Upper lobe of right lung (tissue), 1 donor: ENCODE results near the gene RBM17. TPM values are rescaled to one million over a fixed set of nuclear protein-coding genes. Genes with fewer than 3 reads are reported as not detected.
A peak's percentile ranks its signal among the peaks of the same experiment; 100 is the strongest.

ENCODE experiments used
- ATAC-seq: fragments of 200-7000 bp; cut with Tn5 transposase; one replicate; pipeline ENCODE4 v1.9.1; 2020; ENCODE audit warnings: mild to moderate bottlenecking, moderate library complexity
- DNase-seq: peaks from one replicate; pipeline ENCODE4 v3.0.0-alpha.2; 2020
- H3K27ac ChIP-seq: fragments of 200-600 bp; one replicate; pipeline ENCODE4 v1.8.0; 2022
- H3K27me3 ChIP-seq: fragments of 200-600 bp; one replicate; pipeline ENCODE4 v1.8.0; 2022; ENCODE audit warnings: mild to moderate bottlenecking
- H3K36me3 ChIP-seq: fragments of 200-600 bp; one replicate; pipeline ENCODE4 v1.8.0; 2022
- H3K4me1 ChIP-seq: fragments of 200-600 bp; one replicate; pipeline ENCODE4 v1.8.0; 2022
- H3K4me3 ChIP-seq: fragments of 200-600 bp; one replicate; pipeline ENCODE4 v1.8.0; 2022; ENCODE audit warnings: mild to moderate bottlenecking
- H3K9me3 ChIP-seq: fragments of 200-600 bp; one replicate; pipeline ENCODE4 v1.8.0; 2022
- intact Hi-C: fragments of 100-400 bp; cut with DNase I; formaldehyde crosslinking; loops from one replicate; pipeline ENCODE4 v1.11.0; 2022
- total RNA-seq: library from RNA; stranded (reverse); fragmentation: NEBNext Ultra II Directional; extraction: Animal tissue kit (Norgen Biotek cat#: 25700); gene quantifications from one replicate; pipeline ENCODE4 v1.2.1, GENCODE V29; 2021
- TF ChIP-seq, protein P1 (sequence below): fragments of 200-600 bp; IDR thresholded peaks from one replicate; pipeline ENCODE4 v1.8.0; 2022; ENCODE audit warnings: antibody characterized with exemption
- donor health status: DM: no; HTN: yes; CAD: no; lungs with severe emphysema.

The RBM17 gene
- total RNA-seq, 1 donor from 2014 or later = 92.5 TPM

DNA sequence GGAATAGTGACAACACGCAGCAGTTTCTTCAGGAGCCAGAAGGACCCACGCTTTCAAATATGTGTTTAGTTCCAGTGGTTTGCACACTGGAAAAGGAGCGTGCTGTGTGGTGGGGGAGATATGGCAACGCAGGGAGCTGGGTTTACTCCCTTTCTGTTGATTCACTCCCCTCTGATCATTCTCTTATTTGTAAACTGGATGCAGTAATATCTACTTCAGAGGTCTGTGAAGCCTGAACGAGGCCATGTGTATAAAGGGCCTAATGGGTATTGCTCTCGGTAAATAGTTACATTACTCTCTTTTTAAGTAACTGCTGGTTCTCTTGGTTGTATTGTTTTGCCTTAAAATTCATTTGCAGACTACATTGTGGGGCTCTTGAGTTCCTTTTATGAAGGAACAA is 19.2 kb downstream of the RBM17 start:
- intact Hi-C loops = no loop called here
- ATAC-seq = no peak
- DNase-seq = no peak
- Histone ChIP-seq H3K27ac (no peak overlapping the region), H3K4me1 (no peaks in the 10 kb centered on the region), H3K4me3 (no peak overlapping the region), H3K9me3 (no peaks in the 10 kb centered on the region), H3K27me3 (no peaks in the 10 kb centered on the region), H3K36me3 (peaks cover 83% of the 10 kb centered on the region)
- TF ChIP-seq, protein P1, sequence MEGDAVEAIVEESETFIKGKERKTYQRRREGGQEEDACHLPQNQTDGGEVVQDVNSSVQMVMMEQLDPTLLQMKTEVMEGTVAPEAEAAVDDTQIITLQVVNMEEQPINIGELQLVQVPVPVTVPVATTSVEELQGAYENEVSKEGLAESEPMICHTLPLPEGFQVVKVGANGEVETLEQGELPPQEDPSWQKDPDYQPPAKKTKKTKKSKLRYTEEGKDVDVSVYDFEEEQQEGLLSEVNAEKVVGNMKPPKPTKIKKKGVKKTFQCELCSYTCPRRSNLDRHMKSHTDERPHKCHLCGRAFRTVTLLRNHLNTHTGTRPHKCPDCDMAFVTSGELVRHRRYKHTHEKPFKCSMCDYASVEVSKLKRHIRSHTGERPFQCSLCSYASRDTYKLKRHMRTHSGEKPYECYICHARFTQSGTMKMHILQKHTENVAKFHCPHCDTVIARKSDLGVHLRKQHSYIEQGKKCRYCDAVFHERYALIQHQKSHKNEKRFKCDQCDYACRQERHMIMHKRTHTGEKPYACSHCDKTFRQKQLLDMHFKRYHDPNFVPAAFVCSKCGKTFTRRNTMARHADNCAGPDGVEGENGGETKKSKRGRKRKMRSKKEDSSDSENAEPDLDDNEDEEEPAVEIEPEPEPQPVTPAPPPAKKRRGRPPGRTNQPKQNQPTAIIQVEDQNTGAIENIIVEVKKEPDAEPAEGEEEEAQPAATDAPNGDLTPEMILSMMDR = no peak

DNA sequence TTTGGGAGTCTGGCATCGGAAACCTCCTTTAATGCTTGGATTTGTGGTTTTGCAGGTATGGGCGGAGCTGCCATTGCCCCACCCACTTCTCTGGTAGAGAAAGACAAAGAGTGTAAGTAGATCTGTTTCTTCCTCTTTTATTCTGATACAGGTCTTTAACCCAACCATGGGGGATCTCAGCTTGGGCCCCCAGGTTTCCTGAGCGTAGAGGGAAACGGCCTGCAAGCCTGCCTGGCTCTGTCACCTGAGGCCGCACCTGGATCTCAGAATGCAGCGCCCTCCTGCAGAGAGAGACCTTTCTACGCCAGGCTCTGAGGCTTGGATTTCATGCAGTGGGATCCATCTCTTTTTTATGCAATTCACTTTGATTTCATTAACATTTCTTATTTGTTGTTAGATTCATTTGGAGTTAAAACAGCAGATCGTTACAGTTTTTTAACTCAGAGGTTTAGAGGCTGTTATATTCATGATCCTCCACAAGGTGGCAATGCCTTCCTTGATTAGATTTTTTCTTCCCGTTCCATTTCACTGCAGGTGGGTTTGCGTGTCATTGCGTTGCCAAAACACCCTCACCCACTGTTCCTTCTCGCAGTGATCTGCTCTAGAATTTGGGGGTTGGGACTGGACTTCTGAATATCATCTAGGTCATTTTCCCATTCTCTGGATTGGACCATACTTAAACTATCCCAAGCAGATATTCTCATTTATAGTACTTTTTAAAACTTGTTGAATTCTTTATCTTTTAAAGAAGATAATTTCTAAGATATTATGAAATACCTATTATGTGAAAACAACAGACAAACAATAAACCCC is 20.0 kb downstream of the RBM17 start:
- H3K9me3 ChIP-seq = no peaks in the 10 kb centered on the region
- TF ChIP-seq, protein P1 = peak; percentile 75
- intact Hi-C loops = no loop called here
- ATAC-seq (peak; percentile 78), DNase-seq (no peak)
- H3K4me3 ChIP-seq = no peak overlapping the region
- H3K4me1 ChIP-seq = no peaks in the 10 kb centered on the region
- peaks cover 91% of the 10 kb centered on the region for H3K36me3 ChIP-seq
- no peaks in the 10 kb centered on the region for H3K27me3 ChIP-seq
- no peak overlapping the region for H3K27ac ChIP-seq

DNA sequence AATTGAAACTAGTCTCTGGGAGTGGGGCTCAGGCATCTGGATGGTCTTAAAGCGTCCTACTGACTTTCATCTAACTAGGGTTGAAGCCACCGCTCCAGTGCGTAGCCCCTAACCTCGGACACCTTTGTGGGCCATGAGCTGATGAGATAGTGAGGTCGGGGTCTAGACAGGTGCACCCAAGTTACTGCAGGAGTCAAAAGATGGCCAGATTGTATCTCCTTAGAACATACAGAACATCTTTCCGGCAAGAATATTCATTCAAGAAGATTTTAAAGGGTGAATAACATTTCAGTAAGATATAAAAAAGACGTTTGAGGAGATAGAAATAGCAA is 20.6 kb downstream of the RBM17 start:
- Histone ChIP-seq H3K36me3 (peaks cover 96% of the 10 kb centered on the region), H3K4me3 (no peak overlapping the region), H3K9me3 (no peaks in the 10 kb centered on the region), H3K27me3 (no peaks in the 10 kb centered on the region), H3K4me1 (no peaks in the 10 kb centered on the region), H3K27ac (no peak overlapping the region)
- DNase-seq (no peak), ATAC-seq (no peak)
- TF ChIP-seq, protein P1 = no peak
- intact Hi-C loops = no loop called here

DNA sequence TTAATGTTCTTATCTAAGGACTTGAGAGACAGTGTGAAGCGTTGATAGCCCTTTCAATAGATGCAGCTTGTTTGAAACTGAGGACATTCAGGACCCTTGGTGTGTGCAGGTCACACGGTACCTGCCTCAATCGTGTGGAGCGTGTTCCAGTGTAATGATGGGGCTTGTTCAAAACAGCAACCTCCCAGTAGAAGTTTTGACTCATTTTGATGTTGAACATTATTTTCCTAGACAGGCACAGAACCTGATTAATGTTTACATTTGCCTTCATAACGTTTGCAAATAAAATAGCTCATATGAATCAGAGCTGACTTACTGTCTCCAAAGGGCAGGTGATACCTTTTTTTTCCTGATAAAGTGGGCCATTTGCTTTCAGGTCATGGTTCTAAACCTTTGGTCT is 21.3 kb downstream of the RBM17 start:
- H3K36me3 ChIP-seq = peaks cover 99% of the 10 kb centered on the region
- H3K4me1 ChIP-seq = peaks cover 6% of the 10 kb centered on the region
- intact Hi-C loops = loop anchor here (5.0 kb wide), 1 partner anchor 297 kb away; no protein-coding TSS in a partner anchor

DNA sequence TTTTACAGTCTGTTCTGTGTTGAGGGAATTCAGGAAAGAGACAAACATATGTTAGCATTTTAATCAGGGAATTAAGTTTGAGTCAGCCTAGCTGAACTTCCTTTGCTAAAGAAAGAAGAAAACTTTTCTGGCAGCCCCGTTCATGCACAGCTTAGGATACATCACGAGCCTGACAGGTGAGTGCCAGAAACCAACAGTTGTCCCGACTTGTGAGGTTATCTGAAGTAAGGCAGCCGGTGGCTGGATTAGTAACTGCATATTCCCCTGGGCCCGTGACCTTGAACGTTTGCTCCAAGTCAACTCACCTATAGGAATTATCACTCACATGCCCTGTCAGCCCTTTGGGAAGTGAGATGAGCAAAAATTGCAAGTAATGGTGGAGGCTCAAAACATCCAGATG is 24.1 kb downstream of the RBM17 start:
- TF ChIP-seq, protein P1 = no peak
- Histone ChIP-seq H3K36me3 (peaks cover 88% of the 10 kb centered on the region), H3K4me1 (peaks cover 6% of the 10 kb centered on the region), H3K9me3 (no peaks in the 10 kb centered on the region), H3K4me3 (no peak overlapping the region), H3K27ac (no peak overlapping the region), H3K27me3 (no peaks in the 10 kb centered on the region)
- no peak for ATAC-seq
- intact Hi-C loops = loop anchor here (5.0 kb wide), 1 partner anchor 294 kb away; no protein-coding TSS in a partner anchor
- no peak for DNase-seq

More for the DNA sequence above, 21.3 kb downstream of the RBM17 start:
- no peak for ATAC-seq
- no peak for DNase-seq
- no peaks in the 10 kb centered on the region for H3K9me3 ChIP-seq
- no peaks in the 10 kb centered on the region for H3K27me3 ChIP-seq
- no peak overlapping the region for H3K4me3 ChIP-seq
- TF ChIP-seq, protein P1 = no peak
- no peak overlapping the region for H3K27ac ChIP-seq
